Neural progenitor cell (in vitro differentiated cells): ENCODE results near the gene SERPINA6.

Source experiments
- CTCF ChIP-seq: fragments of 200-600 bp; sonication (generic); IDR thresholded peaks from 2 replicates; pipeline ENCODE4 v1.5.1; 2017; ENCODE audit warnings: antibody characterized with exemption, mild to moderate bottlenecking
- EZH2 ChIP-seq: fragments of 200-600 bp; sonication (generic); IDR thresholded peaks from 2 replicates; pipeline ENCODE4 v1.6.1; 2017; ENCODE audit warnings: antibody characterized with exemption, mild to moderate bottlenecking, moderate library complexity
- EZH2phosphoT487 ChIP-seq: fragments of 200-600 bp; sonication (generic); IDR thresholded peaks from 2 replicates; pipeline ENCODE4 v1.6.1; 2017; ENCODE audit warnings: antibody characterized with exemption

- no peak for TF ChIP-seq CTCF
- no peak for TF ChIP-seq EZH2phosphoT487
- no peak for TF ChIP-seq EZH2
These were observed 25.7 kb upstream of the SERPINA6 start for GRCh38 chr14:94348836-94349235.
